Common myeloid progenitor, CD34-positive (primary cell): Measurements from ENCODE around the gene SCRT2.

Experiments used
- CTCF ChIA-PET: fragments of 350-600 bp; sonication (Branson Sonifier 250); formaldehyde crosslinking; loops from one replicate; lab custom pipeline; 2021; ENCODE audit warnings: antibody characterized with exemption; lab: Charles Lee
- POLR2A ChIA-PET: fragments of 350-600 bp; sonication (Branson Sonifier 250); formaldehyde crosslinking; loops from one replicate; lab custom pipeline; 2021; ENCODE audit warnings: antibody characterized with exemption; lab: Charles Lee
- DNase-seq, 3 donors: peaks; one replicate each; pipeline versions ENCODE4 v3.0.0 to v3.0.0-alpha.2; 2013
- H3K27ac ChIP-seq, 2 experiments: 1 replicate in 1 of 2; 2 replicates in 1 of 2; pipeline ENCODE4 v1.7.0; 2013; ENCODE audit warnings: inconsistent platforms in 2 of 2, low read length in 2 of 2, mild to moderate bottlenecking in 2 of 2, low read depth in 1 of 2, moderate library complexity in 1 of 2; ENCODE audit not compliant: severe bottlenecking in 2 of 2, insufficient read depth in 1 of 2, poor library complexity in 1 of 2
- H3K27me3 ChIP-seq, 5 experiments: replicated peaks in 2 of 5; 1 replicate in 3 of 5; 2 replicates in 2 of 5; pipeline versions ENCODE4 v1.6.1 to v1.7.0; 2013; ENCODE audit warnings: low read length in 4 of 5, mild to moderate bottlenecking in 2 of 5, moderate library complexity in 2 of 5, inconsistent platforms in 1 of 5; ENCODE audit not compliant: insufficient read depth in 5 of 5, control insufficient read depth in 4 of 5
- H3K36me3 ChIP-seq, 4 experiments: 1 replicate in 2 of 4; 2 replicates in 2 of 4; pipeline versions ENCODE4 v1.6.1 to v1.7.0; 2013; ENCODE audit warnings: low read length in 3 of 4, control low read depth in 1 of 4, mild to moderate bottlenecking in 1 of 4; ENCODE audit not compliant: control insufficient read depth in 4 of 4, insufficient read depth in 4 of 4
- H3K4me1 ChIP-seq, 4 experiments: 1 replicate in 3 of 4; 2 replicates in 1 of 4; pipeline versions ENCODE4 v1.6.1 to v1.7.1; 2013; ENCODE audit warnings: low read length in 3 of 4, mild to moderate bottlenecking in 3 of 4, control low read depth in 1 of 4, inconsistent platforms in 1 of 4, moderate library complexity in 1 of 4; ENCODE audit not compliant: control insufficient read depth in 4 of 4, insufficient read depth in 4 of 4; ENCODE audit errors: control extremely low read depth in 1 of 4
- H3K4me3 ChIP-seq, 7 experiments: 1 replicate in 4 of 7; 2 replicates in 3 of 7; pipeline versions ENCODE4 v1.5.1 to v1.7.0; 2013; ENCODE audit warnings: mild to moderate bottlenecking in 7 of 7, low read length in 6 of 7, moderate library complexity in 6 of 7, inconsistent platforms in 2 of 7, low read depth in 2 of 7, control low read depth in 1 of 7; ENCODE audit not compliant: insufficient read depth in 4 of 7, control insufficient read depth in 1 of 7; ENCODE audit errors: extremely low read depth in 1 of 7
- H3K9me3 ChIP-seq, 5 experiments: 1 replicate in 4 of 5; 2 replicates in 1 of 5; pipeline versions ENCODE4 v1.6.1 to v1.7.1; 2013; ENCODE audit warnings: low read length in 4 of 5, mild to moderate bottlenecking in 2 of 5, inconsistent platforms in 1 of 5, low read depth in 1 of 5, moderate library complexity in 1 of 5; ENCODE audit not compliant: control insufficient read depth in 4 of 5, insufficient read depth in 2 of 5; ENCODE audit errors: control extremely low read depth in 1 of 5
- WGBS: methylation state at CpG from one replicate; pipeline ENCODE4 v1.1.5; 2013; ENCODE audit not compliant: insufficient coverage; 5-methylcytosine and 5-hydroxymethylcytosine counted together

SCRT2 gene

DNA sequence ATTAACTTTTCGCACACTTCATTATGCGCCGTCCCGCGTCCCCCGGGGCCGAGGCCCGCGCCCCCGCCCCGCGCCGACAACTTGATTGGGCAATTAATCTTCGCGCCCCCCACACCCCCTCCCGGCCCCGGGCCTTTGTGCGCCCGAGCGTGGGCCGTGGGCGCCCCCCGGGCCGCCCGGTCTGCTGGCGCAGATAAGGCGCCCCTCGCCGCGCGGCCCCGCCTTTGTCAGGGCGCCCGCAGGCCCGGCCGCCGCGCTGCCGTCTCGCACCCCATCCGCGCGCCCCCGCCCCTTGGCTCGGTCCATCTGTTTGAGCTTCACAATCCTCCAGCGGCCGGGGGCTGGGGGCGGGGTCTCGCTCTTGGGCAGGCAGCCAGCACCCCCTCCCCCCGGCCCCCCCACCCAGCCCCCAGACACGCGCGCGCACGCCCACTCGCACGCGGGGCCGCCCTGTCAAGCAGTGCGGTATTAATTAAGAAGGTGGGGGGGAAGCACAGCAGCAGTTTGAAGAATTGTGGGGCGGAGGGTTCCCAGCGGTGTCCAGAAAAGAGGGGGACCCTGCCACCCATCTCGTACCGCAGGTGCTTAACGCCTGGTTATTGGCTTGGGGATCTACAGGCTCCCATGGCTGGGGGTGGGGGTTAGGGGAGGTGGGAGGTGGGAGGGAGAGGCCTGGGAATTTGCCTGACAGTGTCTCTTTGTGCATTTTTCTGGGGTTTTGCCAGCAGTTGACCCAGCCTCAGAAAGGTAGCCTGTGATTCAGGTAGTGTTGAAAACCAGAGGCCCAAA, 34.6 kb upstream of the SCRT2 start:
- ChIA-PET POLR2A (no interaction called here), CTCF (interaction anchor here (1.8 kb wide), 1 partner anchor 11 kb away, joined by 5 read pairs; no protein-coding TSS in a partner anchor)
- peaks cover 0 to 34% (median 12%) of the 10 kb centered on the region in 5 experiments for H3K9me3 ChIP-seq
- H3K27me3 ChIP-seq = peaks cover 0 to 31% (median 7%) of the 10 kb centered on the region in 5 experiments
- peak; percentile 29 to 83 (median 70) for DNase-seq
- peaks cover 0 to 5% (median 0%) of the 10 kb centered on the region in 4 experiments for H3K4me1 ChIP-seq
- H3K36me3 ChIP-seq = peaks cover 0 to 3% (median 0%) of the 10 kb centered on the region in 4 experiments
- 28% methylated on average over 18 of the region's 65 CpGs for WGBS
- H3K27ac ChIP-seq = no peak overlapping the region
- H3K4me3 ChIP-seq = peak overlapping the region in 1 of 7 experiments; percentile 16

DNA sequence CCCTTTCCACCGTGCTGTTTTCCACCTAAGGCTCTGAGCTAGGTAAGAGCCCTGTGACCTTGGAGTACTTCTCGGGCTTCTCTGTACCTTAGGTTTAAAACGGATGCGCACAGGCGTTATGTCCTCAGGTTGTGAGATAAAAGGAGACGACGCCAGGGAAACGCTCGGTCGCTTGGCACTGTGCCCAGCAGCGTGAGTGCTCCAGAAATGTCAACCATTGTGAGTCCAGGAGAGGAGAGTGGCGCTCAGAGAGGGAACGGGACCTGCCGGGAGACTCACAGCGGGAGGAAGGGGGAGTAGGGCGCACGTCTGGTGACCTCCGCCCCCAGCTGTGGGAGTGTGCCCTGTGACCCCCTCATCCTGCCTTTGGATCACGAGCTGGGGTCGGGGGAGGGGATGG, 33.8 kb upstream of the SCRT2 start:
- CTCF ChIA-PET = interaction anchor here (1.8 kb wide), 1 partner anchor 10 kb away, joined by 5 read pairs; no protein-coding TSS in a partner anchor
- POLR2A ChIA-PET = no interaction called here
- peak overlapping the region in 2 of 7 experiments; percentile 1 to 38 for H3K4me3 ChIP-seq
- H3K27ac ChIP-seq = no peak overlapping the region
- peaks cover 0 to 29% (median 12%) of the 10 kb centered on the region in 5 experiments for H3K9me3 ChIP-seq
- peak in 2 of 3 donors; percentile 67 to 70 for DNase-seq
- peaks cover 0 to 5% (median 0%) of the 10 kb centered on the region in 4 experiments for H3K4me1 ChIP-seq
- H3K27me3 ChIP-seq = peaks cover 0 to 31% (median 7%) of the 10 kb centered on the region in 5 experiments
- peaks cover 0 to 3% (median 0%) of the 10 kb centered on the region in 4 experiments for H3K36me3 ChIP-seq
- WGBS = 48% methylated on average over 16 of the region's 20 CpGs

DNA sequence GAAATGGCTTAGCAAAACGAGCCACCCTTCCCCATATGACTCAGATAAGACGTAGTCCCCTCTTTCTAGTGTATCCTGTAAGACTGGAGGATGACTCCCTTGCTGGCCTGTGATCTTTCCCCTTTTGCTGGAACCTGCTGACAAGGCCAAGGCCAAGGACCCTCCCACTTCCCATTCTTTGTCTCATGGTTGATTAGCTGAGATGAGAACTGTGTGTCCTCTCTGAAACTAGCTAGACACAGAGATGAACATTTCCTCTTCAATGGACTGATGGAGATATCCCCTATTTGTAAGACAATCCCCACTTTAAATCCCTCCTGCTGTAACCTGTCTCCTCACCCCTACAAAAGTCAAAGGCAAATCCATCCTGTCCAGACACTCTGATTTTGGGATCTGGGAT, 33.4 kb upstream of the SCRT2 start:
- POLR2A ChIA-PET = no interaction called here
- CTCF ChIA-PET = interaction anchor here (1.8 kb wide), 1 partner anchor 10 kb away, joined by 5 read pairs; no protein-coding TSS in a partner anchor
- H3K4me1 ChIP-seq = peaks cover 0 to 5% (median 0%) of the 10 kb centered on the region in 4 experiments
- peaks cover 0 to 3% (median 0%) of the 10 kb centered on the region in 4 experiments for H3K36me3 ChIP-seq
- 100% methylated on average over 1 of the region's 2 CpGs for WGBS
- no peak for DNase-seq
- no peak overlapping the region for H3K27ac ChIP-seq
- peaks cover 0 to 25% (median 12%) of the 10 kb centered on the region in 5 experiments for H3K9me3 ChIP-seq
- peaks cover 0 to 31% (median 7%) of the 10 kb centered on the region in 5 experiments for H3K27me3 ChIP-seq
- H3K4me3 ChIP-seq = no peak overlapping the region

DNA sequence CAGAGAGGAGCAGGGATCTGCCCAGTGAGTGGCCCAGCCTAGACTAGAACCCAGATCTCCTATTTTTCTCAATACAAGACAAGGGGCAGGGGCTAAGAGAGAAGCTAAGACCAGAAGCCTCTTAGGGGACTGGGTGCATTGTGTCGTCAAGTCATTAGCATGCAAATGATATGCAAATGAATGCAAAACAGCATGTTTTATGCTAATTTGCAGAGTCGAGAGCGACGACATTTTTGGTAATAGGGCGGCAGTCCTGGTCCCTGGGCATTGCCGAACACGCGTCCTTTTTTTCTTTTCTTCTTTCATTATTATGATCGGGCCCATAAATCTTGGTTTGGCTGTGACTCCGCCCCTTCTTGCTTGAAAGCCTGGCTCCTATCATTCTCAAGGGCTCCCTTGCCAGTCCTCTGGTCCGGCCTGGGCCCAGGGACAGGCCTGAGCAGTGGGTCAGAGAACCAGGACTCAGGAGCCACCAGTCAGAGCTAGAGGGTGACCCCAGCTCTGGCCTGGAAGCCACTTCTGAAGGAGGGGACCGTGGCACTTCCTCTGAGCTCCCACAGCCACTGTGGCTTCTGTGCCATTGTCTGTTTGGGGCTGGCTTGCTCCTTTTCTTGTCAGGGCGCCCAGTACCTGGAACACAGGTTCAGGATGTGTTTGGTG, 32.0 kb upstream of the SCRT2 start:
- DNase-seq = no peak
- Histone ChIP-seq H3K36me3 (peaks cover 0 to 3% (median 0%) of the 10 kb centered on the region in 4 experiments), H3K27me3 (peaks cover 0 to 31% (median 7%) of the 10 kb centered on the region in 5 experiments), H3K27ac (no peak overlapping the region), H3K9me3 (peaks cover 0 to 19% (median 11%) of the 10 kb centered on the region in 5 experiments), H3K4me1 (peaks cover 0 to 10% (median 5%) of the 10 kb centered on the region in 4 experiments), H3K4me3 (no peak overlapping the region)
- ChIA-PET POLR2A (no interaction called here), CTCF (interaction anchor here (2.5 kb wide), 1 partner anchor 41 kb away, joined by 11 read pairs; no protein-coding TSS in a partner anchor)
- 92% methylated on average over 12 of the region's 13 CpGs for WGBS

DNA sequence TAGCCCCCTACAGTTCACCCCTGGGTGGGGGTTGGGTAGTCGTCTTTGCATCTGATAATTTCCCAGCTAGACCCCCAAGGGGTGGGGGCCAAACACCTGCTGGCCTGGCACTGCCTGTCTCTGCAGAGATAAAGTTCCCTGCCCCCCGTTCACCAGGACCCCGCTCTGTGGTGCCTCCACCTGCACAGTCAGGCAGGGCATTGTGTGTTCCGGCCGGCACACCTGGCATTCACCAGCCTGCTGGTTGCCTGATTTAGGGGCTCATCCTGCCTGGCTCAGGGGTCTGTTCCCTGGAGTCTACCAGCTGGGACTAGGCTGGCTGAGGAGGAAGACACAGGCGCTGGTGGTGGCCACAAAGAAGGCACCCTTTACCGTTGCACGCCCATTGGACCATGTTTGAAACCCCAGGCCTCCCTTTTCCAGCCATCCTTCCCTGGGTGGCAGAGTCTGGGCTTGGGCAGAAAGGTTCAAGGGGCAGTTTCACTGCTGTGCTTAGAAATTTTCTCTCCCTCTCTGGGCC, 30.8 kb upstream of the SCRT2 start:
- ChIA-PET CTCF (interaction anchor here (2.5 kb wide), 1 partner anchor 40 kb away, joined by 11 read pairs; no protein-coding TSS in a partner anchor), POLR2A (no interaction called here)
- Histone ChIP-seq H3K4me3 (no peak overlapping the region), H3K4me1 (peaks cover 0 to 10% (median 5%) of the 10 kb centered on the region in 4 experiments), H3K9me3 (peaks cover 0 to 19% (median 11%) of the 10 kb centered on the region in 5 experiments), H3K36me3 (peaks cover 0 to 3% (median 0%) of the 10 kb centered on the region in 4 experiments), H3K27ac (no peak overlapping the region), H3K27me3 (peaks cover 0 to 25% (median 7%) of the 10 kb centered on the region in 5 experiments)
- 86% methylated on average over 5 of the region's 8 CpGs for WGBS
- no peak for DNase-seq

DNA sequence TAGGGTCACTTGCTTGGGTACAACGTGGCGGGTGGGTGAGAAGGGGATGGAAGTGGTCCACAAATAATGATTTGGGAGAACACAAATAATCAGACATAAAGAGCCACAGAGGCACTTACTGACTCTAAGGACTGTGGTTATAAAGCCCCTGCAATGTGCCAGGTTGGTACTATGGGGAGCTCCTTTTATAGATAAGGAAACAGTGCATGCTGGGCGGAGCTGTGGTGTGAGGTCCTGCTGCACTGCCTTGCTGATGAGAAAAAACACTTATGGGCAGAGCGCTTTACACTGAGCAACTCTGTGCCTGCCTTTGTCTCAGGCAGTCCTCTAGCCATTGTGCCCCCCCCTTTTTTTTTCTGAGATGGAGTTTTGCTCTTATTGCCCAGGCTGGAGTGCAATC, 29.1 kb upstream of the SCRT2 start:
- peaks cover 0 to 11% (median 6%) of the 10 kb centered on the region in 4 experiments for H3K4me1 ChIP-seq
- peaks cover 0 to 3% (median 0%) of the 10 kb centered on the region in 4 experiments for H3K36me3 ChIP-seq
- no peak overlapping the region for H3K4me3 ChIP-seq
- 84% methylated on average over 4 of the region's 4 CpGs for WGBS
- H3K27ac ChIP-seq = no peak overlapping the region
- peaks cover 0 to 13% (median 11%) of the 10 kb centered on the region in 5 experiments for H3K9me3 ChIP-seq
- CTCF ChIA-PET = interaction anchor here (1.0 to 1.5 kb wide), 2 partner anchors 22 to 37 kb away, joined by 3 to 5 read pairs; no protein-coding TSS in a partner anchor
- DNase-seq = peak in 1 of 3 donors; percentile 39
- POLR2A ChIA-PET = interaction anchor here (0.6 kb wide), 1 partner anchor 10 kb away, joined by 3 read pairs; no protein-coding TSS in a partner anchor
- peaks cover 0 to 14% (median 7%) of the 10 kb centered on the region in 5 experiments for H3K27me3 ChIP-seq
